ENCODE measurements around the gene VCX3B.
"Not testable (repeated sequence)": the region's sequence is repeated elsewhere in the genome, so short reads cannot be mapped to it uniquely, and the experiment has no call there.

Gene VCX3B

DNA sequence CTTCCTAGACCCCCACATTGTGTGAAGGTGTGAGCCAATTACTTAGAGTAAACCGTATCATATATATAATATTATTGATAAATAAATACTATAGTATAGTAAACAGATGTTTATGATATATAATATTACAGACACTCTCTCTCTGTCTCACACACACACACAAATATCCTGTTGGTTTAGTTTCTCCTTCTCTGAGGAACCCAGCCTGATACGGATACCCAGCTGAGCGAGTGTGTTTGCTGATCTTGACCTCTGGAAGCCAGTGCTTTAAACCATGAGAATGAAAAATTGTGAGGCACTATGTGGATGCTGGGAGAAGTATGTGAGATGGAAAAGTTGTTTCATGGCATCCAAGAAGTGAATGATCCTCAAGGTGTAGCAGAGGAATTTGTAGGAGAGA lies at the start of gene VCX3B:
Gene VCX3B, plus strand, starts transcription at position 301 of the 400 bp plus-strand sequence. CDS start 621 bp downstream, outside the sequence.
- H3K4me3 ChIP-seq (ENCODE audit: low read depth, low read length); H3K27ac ChIP-seq; H3K27me3 ChIP-seq (ENCODE audit: insufficient read depth, low read depth, severe bottlenecking); H3K36me3 ChIP-seq; H3K9me3 ChIP-seq (ENCODE audit: severe bottlenecking); DNase-seq: not testable (repeated sequence)

DNA sequence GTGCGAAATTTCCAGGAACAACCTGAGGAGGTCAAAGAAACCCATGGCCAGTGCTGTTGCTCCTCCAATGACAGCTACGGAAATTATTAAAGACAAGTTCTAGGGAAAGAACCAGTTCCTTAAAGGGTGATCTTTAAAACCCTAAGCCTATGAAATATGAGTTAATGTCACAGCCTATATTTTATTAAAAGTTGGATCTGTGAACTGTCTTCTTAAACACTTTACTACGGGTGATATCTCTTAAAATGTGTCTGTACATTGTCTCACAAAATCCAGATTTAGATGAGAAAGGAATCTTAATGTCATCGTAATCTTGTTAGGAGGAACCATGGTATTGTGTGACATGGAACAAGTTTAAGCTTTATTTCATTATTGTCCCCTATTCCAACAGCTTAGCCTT lies 46.3 kb upstream of the VCX3B start:
- TF ChIP-seq, protein P1, sequence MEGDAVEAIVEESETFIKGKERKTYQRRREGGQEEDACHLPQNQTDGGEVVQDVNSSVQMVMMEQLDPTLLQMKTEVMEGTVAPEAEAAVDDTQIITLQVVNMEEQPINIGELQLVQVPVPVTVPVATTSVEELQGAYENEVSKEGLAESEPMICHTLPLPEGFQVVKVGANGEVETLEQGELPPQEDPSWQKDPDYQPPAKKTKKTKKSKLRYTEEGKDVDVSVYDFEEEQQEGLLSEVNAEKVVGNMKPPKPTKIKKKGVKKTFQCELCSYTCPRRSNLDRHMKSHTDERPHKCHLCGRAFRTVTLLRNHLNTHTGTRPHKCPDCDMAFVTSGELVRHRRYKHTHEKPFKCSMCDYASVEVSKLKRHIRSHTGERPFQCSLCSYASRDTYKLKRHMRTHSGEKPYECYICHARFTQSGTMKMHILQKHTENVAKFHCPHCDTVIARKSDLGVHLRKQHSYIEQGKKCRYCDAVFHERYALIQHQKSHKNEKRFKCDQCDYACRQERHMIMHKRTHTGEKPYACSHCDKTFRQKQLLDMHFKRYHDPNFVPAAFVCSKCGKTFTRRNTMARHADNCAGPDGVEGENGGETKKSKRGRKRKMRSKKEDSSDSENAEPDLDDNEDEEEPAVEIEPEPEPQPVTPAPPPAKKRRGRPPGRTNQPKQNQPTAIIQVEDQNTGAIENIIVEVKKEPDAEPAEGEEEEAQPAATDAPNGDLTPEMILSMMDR (IDR thresholded peaks at IDR 0.05; ENCODE audit: low read depth, low read length): no peak
- H3K4me3 ChIP-seq (ENCODE audit: low read depth, low read length): no peak overlapping the region
- no peak for DNase-seq
- H3K27ac ChIP-seq: no peak overlapping the region
- no peaks in the 10 kb centered on the region for H3K27me3 ChIP-seq (ENCODE audit: insufficient read depth, low read depth, severe bottlenecking)
- no peaks in the 10 kb centered on the region for H3K9me3 ChIP-seq (ENCODE audit: severe bottlenecking)
- H3K36me3 ChIP-seq: no peaks in the 10 kb centered on the region

DNA sequence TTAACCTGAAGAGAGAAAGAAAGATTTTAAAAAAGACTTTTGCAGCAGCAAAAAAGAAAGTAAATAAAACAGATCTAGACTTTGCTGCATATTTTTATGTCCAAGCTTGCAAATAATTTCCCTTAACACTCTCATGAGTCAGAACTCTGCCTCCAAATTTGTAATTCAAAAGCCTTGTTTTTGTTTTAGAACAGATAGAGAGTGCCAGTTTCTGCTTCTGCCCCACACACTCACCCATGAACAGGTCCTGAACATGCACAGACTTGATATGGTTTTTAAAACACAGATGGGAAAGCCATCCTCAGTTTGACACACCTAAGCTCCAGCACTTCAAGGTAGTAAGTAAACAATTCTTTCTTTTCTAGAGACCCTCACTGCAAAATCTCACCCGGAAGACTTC lies 39.7 kb upstream of the VCX3B start:
- TF ChIP-seq, protein P1 (IDR thresholded peaks at IDR 0.05; ENCODE audit: low read depth, low read length): no peak
- Histone ChIP-seq H3K9me3 (ENCODE audit: severe bottlenecking) (no peaks in the 10 kb centered on the region), H3K27me3 (ENCODE audit: insufficient read depth, low read depth, severe bottlenecking) (no peaks in the 10 kb centered on the region), H3K36me3 (no peaks in the 10 kb centered on the region), H3K27ac (no peak overlapping the region), H3K4me3 (ENCODE audit: low read depth, low read length) (no peak overlapping the region)
- no peak for DNase-seq

DNA sequence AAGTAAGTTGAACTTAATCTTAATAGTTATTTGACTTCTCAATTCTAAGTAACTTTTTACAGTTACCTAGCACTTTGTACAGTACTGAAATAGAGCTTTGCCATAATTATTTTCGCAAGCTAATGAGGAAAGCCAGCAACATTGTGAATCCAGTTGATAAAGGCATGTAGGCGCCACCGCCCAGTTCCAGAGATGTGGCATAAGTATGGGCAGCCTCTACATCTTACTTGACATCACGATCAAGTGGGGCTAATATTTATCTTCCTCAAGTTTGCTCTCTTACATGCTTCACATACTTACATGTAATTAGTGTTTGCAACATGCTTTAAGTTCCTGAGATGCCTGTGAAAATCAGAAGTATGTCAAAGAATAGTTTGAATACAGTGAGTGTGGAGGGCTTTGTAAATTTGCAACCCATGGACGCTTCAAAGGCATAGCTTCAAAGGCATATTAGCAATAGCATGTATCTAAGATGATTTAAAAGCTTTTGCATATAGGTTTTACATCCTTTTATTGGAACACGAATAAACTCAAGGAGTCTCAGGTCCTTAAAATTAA lies 34.9 kb upstream of the VCX3B start:
- H3K27me3 ChIP-seq (ENCODE audit: insufficient read depth, low read depth, severe bottlenecking): no peaks in the 10 kb centered on the region
- H3K27ac ChIP-seq: no peak overlapping the region
- DNase-seq: no peak
- no peak overlapping the region for H3K4me3 ChIP-seq (ENCODE audit: low read depth, low read length)
- H3K36me3 ChIP-seq: no peaks in the 10 kb centered on the region
- TF ChIP-seq, protein P1 (IDR thresholded peaks at IDR 0.05; ENCODE audit: low read depth, low read length): no peak
- no peaks in the 10 kb centered on the region for H3K9me3 ChIP-seq (ENCODE audit: severe bottlenecking)

DNA sequence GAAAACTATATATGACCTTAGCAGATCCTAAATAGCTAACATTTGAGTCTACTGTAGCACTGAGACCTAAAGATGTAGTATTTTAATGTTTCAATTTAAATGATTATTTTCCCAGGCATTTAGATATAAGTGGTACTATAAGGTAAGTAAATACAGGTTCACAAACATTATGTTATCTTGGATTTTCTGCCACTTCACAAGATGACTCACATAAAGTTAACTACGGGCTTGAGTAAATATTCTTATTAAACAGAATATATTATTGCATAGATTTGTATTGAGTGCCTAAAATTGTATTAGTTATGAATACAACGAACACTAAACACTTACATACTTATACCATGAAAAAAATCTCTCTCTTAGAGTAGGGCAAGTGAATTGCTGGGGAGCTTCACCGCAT lies 34.2 kb upstream of the VCX3B start:
- Histone ChIP-seq H3K4me3 (ENCODE audit: low read depth, low read length) (no peak overlapping the region), H3K36me3 (no peaks in the 10 kb centered on the region), H3K27me3 (ENCODE audit: insufficient read depth, low read depth, severe bottlenecking) (no peaks in the 10 kb centered on the region), H3K27ac (no peak overlapping the region), H3K9me3 (ENCODE audit: severe bottlenecking) (no peaks in the 10 kb centered on the region)
- DNase-seq: no peak
- TF ChIP-seq, protein P1 (IDR thresholded peaks at IDR 0.05; ENCODE audit: low read depth, low read length): no peak

DNA sequence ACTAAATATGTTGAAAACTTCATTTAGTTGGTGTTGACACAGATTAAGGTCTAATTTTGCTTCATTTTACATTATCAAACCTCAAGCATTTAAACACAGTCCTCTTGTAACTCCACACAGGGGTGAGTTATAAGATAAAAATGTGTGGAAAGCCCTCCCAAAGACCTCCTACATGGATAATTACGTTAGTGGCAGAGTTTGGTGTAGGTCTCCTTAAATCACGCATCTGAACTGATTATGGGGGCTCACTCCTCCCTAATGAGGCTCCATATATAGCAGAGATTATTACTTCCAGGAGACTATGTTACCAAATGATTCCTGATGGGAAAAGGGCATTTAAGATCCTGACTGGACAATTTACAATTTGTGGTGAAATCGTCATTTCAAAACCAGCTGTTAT lies 32.2 kb upstream of the VCX3B start:
- TF ChIP-seq, protein P1 (IDR thresholded peaks at IDR 0.05; ENCODE audit: low read depth, low read length): no peak
- no peak for DNase-seq

More for the DNA sequence above, 32.2 kb upstream of the VCX3B start:
- Histone ChIP-seq H3K9me3 (ENCODE audit: severe bottlenecking) (no peaks in the 10 kb centered on the region), H3K4me3 (ENCODE audit: low read depth, low read length) (no peak overlapping the region), H3K27ac (no peak overlapping the region), H3K27me3 (ENCODE audit: insufficient read depth, low read depth, severe bottlenecking) (no peaks in the 10 kb centered on the region), H3K36me3 (no peaks in the 10 kb centered on the region)

Measured in WERI-Rb-1 (cell line).